A549 treated with ZK216348 at 1 μM for 4 hours (cell line): Measurements from ENCODE around the gene PRKAB2. TPM values are rescaled to one million over a fixed set of nuclear protein-coding genes. Genes with fewer than 3 reads are reported as not detected.

Experiments used
- total RNA-seq: library from RNA; stranded (reverse); fragments of 200-300 nt; extraction: Qiagen RNA extraction; gene quantifications from 5 replicates; pipeline ENCODE4 v1.2.3, GENCODE V29; 2022; ENCODE audit warnings: low read depth

The PRKAB2 gene, protein sequence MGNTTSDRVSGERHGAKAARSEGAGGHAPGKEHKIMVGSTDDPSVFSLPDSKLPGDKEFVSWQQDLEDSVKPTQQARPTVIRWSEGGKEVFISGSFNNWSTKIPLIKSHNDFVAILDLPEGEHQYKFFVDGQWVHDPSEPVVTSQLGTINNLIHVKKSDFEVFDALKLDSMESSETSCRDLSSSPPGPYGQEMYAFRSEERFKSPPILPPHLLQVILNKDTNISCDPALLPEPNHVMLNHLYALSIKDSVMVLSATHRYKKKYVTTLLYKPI
- total RNA-seq, result 7.7 to 13.3 TPM (median 11.1 TPM) in 5 replicates

DNA sequence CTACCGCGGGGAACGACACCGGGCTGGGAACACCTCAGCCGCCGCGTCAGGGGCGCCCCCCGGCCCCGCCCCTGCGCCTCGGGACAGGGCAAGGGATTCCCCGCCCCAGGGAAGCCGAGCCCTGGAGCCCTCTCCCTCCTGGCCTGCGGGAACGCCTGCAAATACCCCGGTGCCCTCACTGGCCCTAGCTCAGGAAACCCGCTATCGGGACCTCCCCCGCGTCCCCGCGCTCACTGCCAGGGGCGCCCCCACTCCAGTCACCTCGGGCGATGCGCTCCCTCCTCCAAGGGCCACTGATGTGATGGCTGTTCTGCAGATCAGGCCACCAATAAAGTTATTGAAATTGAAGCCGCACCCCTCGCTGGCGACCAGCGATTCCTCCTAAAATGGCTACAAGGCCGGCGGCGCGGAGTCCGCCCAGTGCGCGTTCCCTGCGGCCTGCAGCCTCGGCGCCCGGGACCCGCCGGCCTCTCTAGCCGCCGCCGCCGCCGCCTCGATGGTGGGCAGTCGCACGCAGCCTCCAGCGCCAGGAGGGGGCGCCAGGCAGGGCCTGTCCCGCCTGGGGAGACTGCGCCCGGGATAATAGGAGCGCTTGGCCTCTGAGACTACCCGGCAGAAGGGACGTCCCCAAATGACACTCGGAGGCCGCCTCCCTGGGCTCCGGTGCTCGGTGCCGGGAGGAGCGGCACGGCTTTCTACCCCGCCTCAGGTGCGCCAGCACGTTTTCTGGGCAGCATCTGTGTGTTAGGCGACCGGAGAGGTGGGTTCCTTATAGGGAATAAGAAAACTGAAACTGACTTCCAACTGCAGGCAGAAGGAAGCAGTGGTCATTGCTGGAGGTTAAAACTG is at the start of gene PRKAB2:
PRKAB2 (minus strand) TSS at position 303 of the 849 bp plus-strand sequence. CDS start 326 bp downstream, outside the sequence.

Other genes with a start within 250 kb of the PRKAB2 start
- gene NBPF12, start 234.1 kb downstream of the PRKAB2 start, total RNA-seq, result 5.7 to 7.4 TPM (median 6.2 TPM) in 5 replicates
- 0.08 to 0.68 TPM (median 0.38 TPM) in 5 replicates for gene FMO5, start 52.9 kb upstream of the PRKAB2 start, total RNA-seq
- 31.4 to 39.6 TPM (median 32.2 TPM) in 5 replicates for gene CHD1L, start 70.2 kb upstream of the PRKAB2 start, total RNA-seq